Breast epithelium (tissue), 3 donors: Measurements from ENCODE around the gene RPGR.

Experiments used
- POLR2A ChIP-seq: fragments of 450-650 bp; IDR thresholded peaks from one replicate; pipeline ENCODE4 v1.6.1; 2016; ENCODE audit warnings: antibody characterized with exemption, mild to moderate bottlenecking, moderate library complexity
- POLR2AphosphoS5 ChIP-seq, 3 donors: sonication (generic); formaldehyde crosslinking; IDR thresholded peaks; one replicate each; pipeline ENCODE4 v1.6.1; 2017; ENCODE audit warnings: antibody characterized with exemption in 3 of 3
- TF ChIP-seq, protein P1 (sequence below), 3 donors: fragments of 450-650 bp; IDR thresholded peaks; one replicate each; pipeline ENCODE4 v1.5.1; 2016 to 2017; ENCODE audit warnings: antibody characterized with exemption in 3 of 3, mild to moderate bottlenecking in 3 of 3, moderate library complexity in 3 of 3

DNA sequence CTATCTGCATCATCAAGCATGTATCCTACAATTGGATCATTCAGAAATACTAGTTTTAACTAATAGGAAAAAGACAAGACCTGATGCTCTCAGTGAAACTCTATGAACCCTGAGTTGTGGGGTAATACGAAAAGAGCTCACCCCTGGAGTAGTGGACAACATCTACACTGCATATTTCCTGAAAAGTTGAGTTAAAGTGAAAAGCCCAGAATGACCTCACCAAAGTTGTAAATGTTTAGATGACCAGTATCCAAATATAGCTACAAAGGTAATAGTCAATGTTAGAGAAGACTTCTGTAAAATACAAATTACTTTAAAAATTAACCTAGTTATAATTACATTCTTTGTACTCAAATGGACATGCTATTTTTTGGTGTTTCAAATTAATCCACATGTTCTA is 53.9 kb downstream of the RPGR start:
- TF ChIP-seq, protein P1, sequence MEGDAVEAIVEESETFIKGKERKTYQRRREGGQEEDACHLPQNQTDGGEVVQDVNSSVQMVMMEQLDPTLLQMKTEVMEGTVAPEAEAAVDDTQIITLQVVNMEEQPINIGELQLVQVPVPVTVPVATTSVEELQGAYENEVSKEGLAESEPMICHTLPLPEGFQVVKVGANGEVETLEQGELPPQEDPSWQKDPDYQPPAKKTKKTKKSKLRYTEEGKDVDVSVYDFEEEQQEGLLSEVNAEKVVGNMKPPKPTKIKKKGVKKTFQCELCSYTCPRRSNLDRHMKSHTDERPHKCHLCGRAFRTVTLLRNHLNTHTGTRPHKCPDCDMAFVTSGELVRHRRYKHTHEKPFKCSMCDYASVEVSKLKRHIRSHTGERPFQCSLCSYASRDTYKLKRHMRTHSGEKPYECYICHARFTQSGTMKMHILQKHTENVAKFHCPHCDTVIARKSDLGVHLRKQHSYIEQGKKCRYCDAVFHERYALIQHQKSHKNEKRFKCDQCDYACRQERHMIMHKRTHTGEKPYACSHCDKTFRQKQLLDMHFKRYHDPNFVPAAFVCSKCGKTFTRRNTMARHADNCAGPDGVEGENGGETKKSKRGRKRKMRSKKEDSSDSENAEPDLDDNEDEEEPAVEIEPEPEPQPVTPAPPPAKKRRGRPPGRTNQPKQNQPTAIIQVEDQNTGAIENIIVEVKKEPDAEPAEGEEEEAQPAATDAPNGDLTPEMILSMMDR (IDR thresholded peaks at IDR 0.05): no peak
- TF ChIP-seq POLR2A (no peak), POLR2AphosphoS5 (IDR thresholded peaks at IDR 0.05) (no peak)
